ENCODE measurements around the gene ZMYM2. TPM values are rescaled to one million over a fixed set of nuclear protein-coding genes. Genes with fewer than 3 reads are reported as not detected.

The ZMYM2 gene
- total and polyA plus RNA-seq, 2 donors (not counting 3 experiments of a cell fraction or from before 2014, with no cell fraction given) = 14.7 to 75.3 TPM

DNA sequence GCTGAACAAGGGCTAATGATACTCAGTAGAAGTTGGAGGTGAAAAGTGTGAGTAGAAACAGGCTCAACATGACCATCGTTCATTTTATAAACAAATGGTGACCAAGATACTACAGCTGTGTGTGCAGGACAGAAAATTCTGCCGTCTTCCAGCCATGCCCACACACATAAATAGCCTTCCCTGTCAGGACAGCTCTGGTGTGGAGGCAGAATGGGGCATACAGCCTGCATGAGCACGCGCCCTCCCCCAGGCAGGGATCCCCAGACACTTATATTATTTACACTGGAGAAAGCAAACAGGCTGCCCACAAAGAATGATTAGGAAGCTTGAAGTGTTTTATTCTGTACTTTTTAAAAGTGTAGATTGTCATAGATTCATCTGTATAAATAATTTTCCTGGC lies 182.0 kb downstream of the ZMYM2 start:
- Histone ChIP-seq H3K9me3 (replicated peaks; ENCODE audit: control insufficient read depth, insufficient read depth, low read length) (no peaks in the 10 kb centered on the region), H3K9ac (replicated peaks; ENCODE audit: extremely low read depth, insufficient read depth, low read length) (no peak overlapping the region), H3K79me2 (ENCODE audit: control insufficient read depth, insufficient read depth, low read length) (no peaks in the 10 kb centered on the region), H3K4me3 (replicated peaks in 1 of 3; ENCODE audit: insufficient read depth in 1 of 3, low read depth in 1 of 3, low read length in 3 of 3) (no peak overlapping the region), H3K4me2 (ENCODE audit: insufficient read depth, low read length) (no peak overlapping the region), H4K20me1 (replicated peaks; ENCODE audit: control insufficient read depth, extremely low read depth, insufficient read depth, low read length) (no peaks in the 10 kb centered on the region), H3K36me3 (ENCODE audit: control insufficient read depth in 2 of 2, extremely low read depth in 1 of 2, insufficient read depth in 2 of 2, low read length in 2 of 2) (no peaks in the 10 kb centered on the region), H2AFZ (ENCODE audit: low read depth, low read length) (no peak overlapping the region), H3K9me1 (replicated peaks; ENCODE audit: control insufficient read depth, extremely low read depth, insufficient read depth, low read length) (no peaks in the 10 kb centered on the region), H3K27me3 (ENCODE audit: control insufficient read depth in 2 of 2, insufficient read depth in 2 of 2, low read length in 2 of 2) (peaks cover 57 to 60% of the 10 kb centered on the region in 2 experiments), H3K4me1 (ENCODE audit: control insufficient read depth, extremely low read depth, insufficient read depth, low read length) (no peaks in the 10 kb centered on the region), H3K27ac (ENCODE audit: insufficient read depth, low read depth, low read length) (no peak overlapping the region)
- POLR2A ChIA-PET = no interaction called here
- no peak for FAIRE-seq
- DNase-seq (ENCODE audit: low read depth, low spot score) = no peak
- CTCF ChIA-PET = no interaction called here
- dilution Hi-C loops (cut with MboI; ENCODE audit: extremely low pct_ligation_motif_present, low sequenced_read_pairs) (no loop called here), intact Hi-C loops (cut with micrococcal nuclease) (no loop called here)
- TF ChIP-seq, protein P1, sequence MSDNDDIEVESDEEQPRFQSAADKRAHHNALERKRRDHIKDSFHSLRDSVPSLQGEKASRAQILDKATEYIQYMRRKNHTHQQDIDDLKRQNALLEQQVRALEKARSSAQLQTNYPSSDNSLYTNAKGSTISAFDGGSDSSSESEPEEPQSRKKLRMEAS (IDR thresholded peaks at IDR 0.05; ENCODE audit: insufficient read depth, insufficient read length) = no peak
- TF ChIP-seq POLR2AphosphoS5 (IDR thresholded peaks at IDR 0.05; ENCODE audit: insufficient read depth, low read depth, low read length) (no peak), CTCF (IDR thresholded peaks at IDR 0.05; ENCODE audit: extremely low read depth in 1 of 2, insufficient read depth in 1 of 2, low read depth in 1 of 2, low read length in 2 of 2) (no peak), JUN (IDR thresholded peaks at IDR 0.05; ENCODE audit: borderline replicate concordance, insufficient read depth, insufficient read length, low read depth) (no peak), GATA2 (IDR thresholded peaks at IDR 0.05; ENCODE audit: insufficient read depth, insufficient read length, low read depth, low read length) (no peak), EZH2 (IDR thresholded peaks at IDR 0.05; ENCODE audit: borderline replicate concordance, low read depth, low read length, severe bottlenecking) (no peak), POLR2A (IDR thresholded peaks at IDR 0.05; ENCODE audit: low read depth, low read length) (no peak), FOS (IDR thresholded peaks at IDR 0.05; ENCODE audit: borderline replicate concordance, insufficient read depth, low read length) (no peak), MYC (IDR thresholded peaks at IDR 0.05; ENCODE audit: low read depth, low read length) (no peak)
- BruUV-seq (replicated peaks) = no TSS peak

Other genes starting within 250 kb of the ZMYM2 start
- 55.7 and 59.1 TPM in 2 replicates for gene PSPC1, start 175.8 kb upstream of the ZMYM2 start, total RNA-seq
- gene PSPC1, start 175.8 kb upstream of the ZMYM2 start, polyA plus RNA-seq = 22.1 and 22.8 TPM in 2 replicates
- gene ZMYM5, start 95.1 kb upstream of the ZMYM2 start, total RNA-seq = 10.1 and 13.1 TPM in 2 replicates
- 4.0 and 4.9 TPM in 2 replicates for gene ZMYM5, start 95.1 kb upstream of the ZMYM2 start, polyA plus RNA-seq
- not detected in 2 replicates for gene GJA3, start 202.3 kb downstream of the ZMYM2 start, total RNA-seq
- not detected in 2 replicates for gene GJA3, start 202.3 kb downstream of the ZMYM2 start, polyA plus RNA-seq
- not detected in 2 replicates for gene GJB2, start 234.2 kb downstream of the ZMYM2 start, total RNA-seq
- not detected in 2 replicates for gene GJB2, start 234.2 kb downstream of the ZMYM2 start, polyA plus RNA-seq